Activated T-helper 17 cell treated with anti-CD3 and anti-CD28 coated beads, Interleukin-2, amount 50 U/mL, for 72 hours (primary cell): ENCODE measurements around the gene FARP1. TPM values are rescaled to one million over a fixed set of nuclear protein-coding genes. Genes with fewer than 3 reads are reported as not detected.

Experiments
- ATAC-seq: fragments of 150-1000 bp; cut with Tn5 transposase; replicated peaks from 2 replicates; pipeline ENCODE4 v1.10.0; 2021; ENCODE audit warnings: mild to moderate bottlenecking, moderate library complexity
- H3K27ac Mint-ChIP-seq: one replicate; pipeline ENCODE4 v1.8.0; 2022; ENCODE audit warnings: mixed read lengths
- H3K27me3 Mint-ChIP-seq: one replicate; pipeline ENCODE4 v1.8.0; 2022; ENCODE audit warnings: mixed read lengths
- H3K36me3 Mint-ChIP-seq: one replicate; pipeline ENCODE4 v1.8.0; 2022; ENCODE audit warnings: low read depth, mild to moderate bottlenecking, mixed read lengths
- H3K4me1 Mint-ChIP-seq: one replicate; pipeline ENCODE4 v1.8.0; 2022; ENCODE audit warnings: mixed read lengths
- H3K4me3 Mint-ChIP-seq: one replicate; pipeline ENCODE4 v1.8.0; 2022; ENCODE audit warnings: mild to moderate bottlenecking, mixed read lengths
- H3K9me3 Mint-ChIP-seq: one replicate; pipeline ENCODE4 v1.8.0; 2022; ENCODE audit warnings: mixed read lengths
- total RNA-seq, 2 donors: library from RNA; stranded (reverse); gene quantifications; one replicate each; pipeline ENCODE4 v1.2.3, GENCODE V29; 2022

FARP1 gene
- total RNA-seq, 2 donors from 2014 or later: 1.1 to 1.7 TPM

GRCh38 chr13:98175823-98176222 is 32.9 kb downstream of the FARP1 start:
- H3K27me3 Mint-ChIP-seq: peaks cover 24% of the 10 kb centered on the region
- H3K4me3 Mint-ChIP-seq: no peak overlapping the region
- no peaks in the 10 kb centered on the region for H3K9me3 Mint-ChIP-seq
- no peak for ATAC-seq
- no peaks in the 10 kb centered on the region for H3K36me3 Mint-ChIP-seq
- no peak overlapping the region for H3K27ac Mint-ChIP-seq
- H3K4me1 Mint-ChIP-seq: no peaks in the 10 kb centered on the region

GRCh38 chr13:98176777-98177608 is 34.1 kb downstream of the FARP1 start, which contains the start of gene RNF113B:
RNF113B (minus strand) TSS chr13:98177269; CDS start chr13:98177236, 33 bp downstream.
- H3K36me3 Mint-ChIP-seq: no peaks in the 10 kb centered on the region
- H3K27me3 Mint-ChIP-seq: peaks cover 14% of the 10 kb centered on the region
- no peak for ATAC-seq
- no peak within 1 kb of the TSS for H3K4me3 Mint-ChIP-seq
- H3K9me3 Mint-ChIP-seq: no peaks in the 10 kb centered on the region
- H3K27ac Mint-ChIP-seq: no peak within 1 kb of the TSS
- H3K4me1 Mint-ChIP-seq: no peaks in the 10 kb centered on the region

GRCh38 chr13:98180092-98180491 is 37.2 kb downstream of the FARP1 start:
- no peak for ATAC-seq
- Mint-ChIP-seq H3K27me3 (no peaks in the 10 kb centered on the region), H3K9me3 (no peaks in the 10 kb centered on the region), H3K4me3 (no peak overlapping the region), H3K27ac (no peak overlapping the region), H3K4me1 (no peaks in the 10 kb centered on the region), H3K36me3 (no peaks in the 10 kb centered on the region)

- H3K4me1 Mint-ChIP-seq: no peaks in the 10 kb centered on the region
- no peak for ATAC-seq
- H3K36me3 Mint-ChIP-seq: no peaks in the 10 kb centered on the region
- H3K27ac Mint-ChIP-seq: no peak overlapping the region
- no peak overlapping the region for H3K4me3 Mint-ChIP-seq
- H3K9me3 Mint-ChIP-seq: no peaks in the 10 kb centered on the region
- peaks cover 2% of the 10 kb centered on the region for H3K27me3 Mint-ChIP-seq
Observed at GRCh38 chr13:98181111-98181815, 38.4 kb downstream of the FARP1 start.

- Mint-ChIP-seq H3K27ac (no peak overlapping the region), H3K27me3 (peaks cover 6% of the 10 kb centered on the region), H3K9me3 (no peaks in the 10 kb centered on the region), H3K36me3 (no peaks in the 10 kb centered on the region), H3K4me1 (no peaks in the 10 kb centered on the region), H3K4me3 (no peak overlapping the region)
- no peak for ATAC-seq
Observed at GRCh38 chr13:98182153-98182552, 39.3 kb downstream of the FARP1 start.

DNA sequence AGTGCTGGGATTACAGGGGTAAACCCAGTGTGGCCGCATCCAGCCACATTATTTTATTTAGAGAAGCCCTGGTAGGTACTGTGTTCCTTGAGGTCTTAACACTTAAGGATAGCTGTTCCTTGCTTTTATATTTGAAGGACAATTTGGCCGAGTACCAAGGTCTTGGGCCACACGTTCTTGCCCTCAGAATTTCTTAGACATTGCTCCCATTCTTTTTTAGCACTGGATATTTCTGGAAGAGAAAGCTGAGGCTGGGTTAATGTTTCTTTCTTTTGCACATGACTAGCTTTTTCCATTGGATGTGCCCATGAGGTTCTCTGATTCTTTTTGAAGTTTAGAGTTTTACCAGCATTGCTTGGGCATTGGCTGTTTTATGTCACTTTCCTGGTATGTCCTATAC is 39.7 kb downstream of the FARP1 start:
- Mint-ChIP-seq H3K27ac (no peak overlapping the region), H3K4me1 (no peaks in the 10 kb centered on the region), H3K4me3 (no peak overlapping the region), H3K27me3 (peaks cover 10% of the 10 kb centered on the region), H3K36me3 (no peaks in the 10 kb centered on the region), H3K9me3 (no peaks in the 10 kb centered on the region)
- ATAC-seq: no peak

DNA sequence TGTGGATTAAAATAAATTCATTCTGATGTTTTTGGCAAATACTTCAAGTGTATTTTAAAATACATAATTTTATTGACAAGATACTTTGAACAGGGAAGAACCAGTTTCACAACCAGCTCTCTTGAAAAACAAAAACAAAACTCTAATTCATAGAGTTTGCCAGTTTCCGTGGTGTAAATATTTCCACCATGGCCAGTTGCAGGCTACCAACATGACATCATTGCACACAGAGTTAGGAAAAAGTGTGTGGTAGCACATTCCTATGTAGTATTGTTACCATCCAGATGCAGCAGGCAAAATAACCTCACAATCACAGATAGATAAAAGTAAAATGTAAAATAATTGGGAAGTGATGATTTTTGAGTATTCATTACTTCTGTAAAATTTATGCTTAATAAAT is 41.9 kb downstream of the FARP1 start:
- Mint-ChIP-seq H3K4me3 (no peak overlapping the region), H3K4me1 (no peaks in the 10 kb centered on the region), H3K36me3 (no peaks in the 10 kb centered on the region), H3K9me3 (no peaks in the 10 kb centered on the region), H3K27me3 (peaks cover 10% of the 10 kb centered on the region), H3K27ac (no peak overlapping the region)
- ATAC-seq: no peak

GRCh38 chr13:98187155-98187964 is 44.5 kb downstream of the FARP1 start:
- no peak overlapping the region for H3K27ac Mint-ChIP-seq
- no peaks in the 10 kb centered on the region for H3K36me3 Mint-ChIP-seq
- H3K4me3 Mint-ChIP-seq: no peak overlapping the region
- H3K9me3 Mint-ChIP-seq: no peaks in the 10 kb centered on the region
- H3K4me1 Mint-ChIP-seq: no peaks in the 10 kb centered on the region
- ATAC-seq: no peak
- H3K27me3 Mint-ChIP-seq: peaks cover 10% of the 10 kb centered on the region

GRCh38 chr13:98187965-98188261 is 45.0 kb downstream of the FARP1 start:
- H3K36me3 Mint-ChIP-seq: no peaks in the 10 kb centered on the region

GRCh38 chr13:98188544-98189166 is 45.8 kb downstream of the FARP1 start:
- H3K9me3 Mint-ChIP-seq: no peaks in the 10 kb centered on the region
- H3K27me3 Mint-ChIP-seq: peaks cover 10% of the 10 kb centered on the region
- no peak for ATAC-seq
- H3K27ac Mint-ChIP-seq: no peak overlapping the region
- no peak overlapping the region for H3K4me3 Mint-ChIP-seq
- no peaks in the 10 kb centered on the region for H3K36me3 Mint-ChIP-seq
- no peaks in the 10 kb centered on the region for H3K4me1 Mint-ChIP-seq

More at GRCh38 chr13:98187965-98188261, 45.0 kb downstream of the FARP1 start:
- H3K27ac Mint-ChIP-seq: no peak overlapping the region
- H3K27me3 Mint-ChIP-seq: peaks cover 10% of the 10 kb centered on the region
- no peaks in the 10 kb centered on the region for H3K4me1 Mint-ChIP-seq
- no peak overlapping the region for H3K4me3 Mint-ChIP-seq
- no peaks in the 10 kb centered on the region for H3K9me3 Mint-ChIP-seq
- no peak for ATAC-seq

DNA sequence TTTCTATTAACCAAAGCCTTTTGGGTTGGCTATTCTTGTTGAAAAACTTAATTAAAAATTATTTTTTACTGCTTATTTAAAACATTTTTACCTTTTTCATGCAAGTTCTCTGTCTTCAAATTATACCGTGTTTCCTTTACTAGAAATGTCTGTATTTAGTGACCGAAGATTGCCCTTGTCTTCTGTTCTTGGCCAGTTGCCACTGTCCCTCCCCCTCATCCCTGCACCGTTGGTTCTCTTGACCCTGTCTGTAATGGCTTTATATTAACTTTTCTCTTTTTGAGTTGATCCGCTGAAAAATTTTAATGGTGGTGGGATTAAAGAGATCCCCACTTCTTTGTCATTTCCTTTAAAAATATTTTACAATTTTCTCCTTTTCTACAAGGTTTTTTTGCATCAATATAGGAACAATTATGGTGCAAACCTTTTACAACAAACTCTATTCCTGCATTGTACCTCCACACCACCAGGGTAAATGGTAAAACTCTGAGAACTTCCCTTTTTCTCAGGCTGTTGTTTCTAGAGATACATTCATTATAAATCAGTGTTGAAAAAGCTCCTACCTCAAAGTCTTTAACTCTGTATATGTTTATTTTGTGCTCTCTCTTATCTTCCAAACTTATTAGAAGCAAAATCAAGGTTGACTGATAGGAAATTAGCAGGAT is 47.1 kb downstream of the FARP1 start:
- no peak for ATAC-seq
- no peaks in the 10 kb centered on the region for H3K9me3 Mint-ChIP-seq
- no peaks in the 10 kb centered on the region for H3K36me3 Mint-ChIP-seq
- H3K4me1 Mint-ChIP-seq: no peaks in the 10 kb centered on the region
- no peak overlapping the region for H3K27ac Mint-ChIP-seq
- H3K27me3 Mint-ChIP-seq: peaks cover 10% of the 10 kb centered on the region
- no peak overlapping the region for H3K4me3 Mint-ChIP-seq

- Mint-ChIP-seq H3K27me3 (peaks cover 10% of the 10 kb centered on the region), H3K27ac (no peak overlapping the region), H3K4me3 (no peak overlapping the region), H3K9me3 (no peaks in the 10 kb centered on the region), H3K36me3 (no peaks in the 10 kb centered on the region), H3K4me1 (no peaks in the 10 kb centered on the region)
- ATAC-seq: no peak
Observed at GRCh38 chr13:98190889-98191444, 48.1 kb downstream of the FARP1 start.

GRCh38 chr13:98192008-98192407 is 49.1 kb downstream of the FARP1 start:
- no peaks in the 10 kb centered on the region for H3K9me3 Mint-ChIP-seq
- no peak overlapping the region for H3K4me3 Mint-ChIP-seq
- H3K27me3 Mint-ChIP-seq: peaks cover 5% of the 10 kb centered on the region

More at GRCh38 chr13:98192008-98192407, 49.1 kb downstream of the FARP1 start:
- no peak overlapping the region for H3K27ac Mint-ChIP-seq
- no peak for ATAC-seq
- H3K36me3 Mint-ChIP-seq: no peaks in the 10 kb centered on the region
- H3K4me1 Mint-ChIP-seq: no peaks in the 10 kb centered on the region
